Measurements from ENCODE around the gene ZYX. TPM values are rescaled to one million over a fixed set of nuclear protein-coding genes. Genes with fewer than 3 reads are reported as not detected.

The ZYX gene
- total RNA-seq, 2 experiments from 2014 or later = 103 to 148 TPM

- DNase-seq (no peak), ATAC-seq (no peak)
- Mint-ChIP-seq H3K4me3 (no peak overlapping the region), H3K27ac (no peak overlapping the region), H3K27me3 (no peaks in the 10 kb centered on the region), H3K9me3 (ENCODE audit: low read depth) (no peaks in the 10 kb centered on the region), H3K36me3 (ENCODE audit: low read depth) (peaks cover 29% of the 10 kb centered on the region), H3K4me1 (peaks cover 17% of the 10 kb centered on the region)
- CTCF ChIA-PET = interaction anchor here (1.0 to 2.3 kb wide), 5 partner anchors 9 to 23 kb away, joined by 3 to 11 read pairs (median 9); no protein-coding TSS in a partner anchor
- intact Hi-C loops (cut with DNase I, micrococcal nuclease) = no loop called here
- POLR2A ChIA-PET = no interaction called here
Observed at GRCh38 chr7:143392875-143393266, 11.7 kb downstream of the ZYX start.

GRCh38 chr7:143393267-143394041 is 12.3 kb downstream of the ZYX start:
- Mint-ChIP-seq H3K36me3 (ENCODE audit: low read depth) (peaks cover 29% of the 10 kb centered on the region), H3K27me3 (no peaks in the 10 kb centered on the region), H3K4me3 (no peak overlapping the region), H3K4me1 (peaks cover 17% of the 10 kb centered on the region), H3K9me3 (ENCODE audit: low read depth) (no peaks in the 10 kb centered on the region), H3K27ac (no peak overlapping the region)
- intact Hi-C loops (cut with DNase I, micrococcal nuclease) = no loop called here
- DNase-seq (no peak), ATAC-seq (no peak)
- ChIA-PET CTCF (interaction anchor here (1.0 to 2.3 kb wide), 6 partner anchors 9 to 24 kb away, joined by 3 to 11 read pairs (median 8); no protein-coding TSS in a partner anchor), POLR2A (no interaction called here)

- Mint-ChIP-seq H3K4me1 (peaks cover 17% of the 10 kb centered on the region), H3K27me3 (no peaks in the 10 kb centered on the region), H3K27ac (no peak overlapping the region), H3K4me3 (no peak overlapping the region), H3K36me3 (ENCODE audit: low read depth) (peaks cover 27% of the 10 kb centered on the region), H3K9me3 (ENCODE audit: low read depth) (no peaks in the 10 kb centered on the region)
- DNase-seq = no peak
- intact Hi-C loops (cut with DNase I, micrococcal nuclease) = no loop called here
- ChIA-PET POLR2A (no interaction called here), CTCF (interaction anchor here (1.0 to 2.3 kb wide), 4 partner anchors 10 to 24 kb away, joined by 3 to 11 read pairs (median 6); no protein-coding TSS in a partner anchor)
- no peak for ATAC-seq
Observed at GRCh38 chr7:143394068-143394467, 12.9 kb downstream of the ZYX start.

GRCh38 chr7:143394777-143395176 is 13.6 kb downstream of the ZYX start:
- H3K27ac Mint-ChIP-seq = no peak overlapping the region
- no peak for DNase-seq
- intact Hi-C loops (cut with DNase I, micrococcal nuclease) = no loop called here

GRCh38 chr7:143395187-143396149 is 14.3 kb downstream of the ZYX start:
- Mint-ChIP-seq H3K4me1 (peaks cover 6% of the 10 kb centered on the region), H3K27me3 (no peaks in the 10 kb centered on the region), H3K4me3 (no peak overlapping the region), H3K9me3 (ENCODE audit: low read depth) (no peaks in the 10 kb centered on the region), H3K27ac (peak overlapping the region; percentile 40), H3K36me3 (ENCODE audit: low read depth) (peaks cover 15% of the 10 kb centered on the region)
- no peak for DNase-seq
- CTCF ChIA-PET = interaction anchor here (0.6 to 1.6 kb wide), 4 partner anchors 9 to 26 kb away, joined by 3 to 4 read pairs (median 3); no protein-coding TSS in a partner anchor
- intact Hi-C loops (cut with DNase I, micrococcal nuclease) = no loop called here
- ATAC-seq = peak; percentile 52
- POLR2A ChIA-PET = interaction anchor here (0.9 kb wide), 1 partner anchor 15 kb away, joined by 7 read pairs; no protein-coding TSS in a partner anchor

More at GRCh38 chr7:143394777-143395176, 13.6 kb downstream of the ZYX start:
- ChIA-PET POLR2A (no interaction called here), CTCF (interaction anchor here (0.6 to 1.6 kb wide), 4 partner anchors 9 to 44 kb away, joined by 3 to 4 read pairs (median 3); no protein-coding TSS in a partner anchor)
- Mint-ChIP-seq H3K9me3 (ENCODE audit: low read depth) (no peaks in the 10 kb centered on the region), H3K4me1 (peaks cover 10% of the 10 kb centered on the region), H3K4me3 (no peak overlapping the region), H3K27me3 (no peaks in the 10 kb centered on the region), H3K36me3 (ENCODE audit: low read depth) (peaks cover 20% of the 10 kb centered on the region)
- ATAC-seq = no peak

- intact Hi-C loops (cut with DNase I, micrococcal nuclease) = no loop called here
- no peak for ATAC-seq
- H3K4me1 Mint-ChIP-seq = peaks cover 6% of the 10 kb centered on the region
- no peak overlapping the region for H3K27ac Mint-ChIP-seq
- no peak overlapping the region for H3K4me3 Mint-ChIP-seq
- no peak for DNase-seq
- no peaks in the 10 kb centered on the region for H3K27me3 Mint-ChIP-seq
- CTCF ChIA-PET = interaction anchor here (0.9 to 1.6 kb wide), 3 partner anchors 9 to 16 kb away, joined by 3 to 4 read pairs (median 3); no protein-coding TSS in a partner anchor
- POLR2A ChIA-PET = interaction anchor here (0.9 kb wide), 1 partner anchor 16 kb away, joined by 7 read pairs; no protein-coding TSS in a partner anchor
- no peaks in the 10 kb centered on the region for H3K9me3 Mint-ChIP-seq (ENCODE audit: low read depth)
- H3K36me3 Mint-ChIP-seq (ENCODE audit: low read depth) = peaks cover 9% of the 10 kb centered on the region
Observed at GRCh38 chr7:143396182-143396581, 15.0 kb downstream of the ZYX start.

- Mint-ChIP-seq H3K9me3 (ENCODE audit: low read depth) (no peaks in the 10 kb centered on the region), H3K27ac (no peak overlapping the region), H3K4me3 (no peak overlapping the region), H3K4me1 (peaks cover 6% of the 10 kb centered on the region), H3K36me3 (ENCODE audit: low read depth) (peaks cover 5% of the 10 kb centered on the region), H3K27me3 (no peaks in the 10 kb centered on the region)
- ATAC-seq (no peak), DNase-seq (no peak)
- CTCF ChIA-PET = interaction anchor here (1.5 kb wide), 1 partner anchor 9 kb away, joined by 3 read pairs; no protein-coding TSS in a partner anchor
- POLR2A ChIA-PET = no interaction called here
- intact Hi-C loops (cut with DNase I, micrococcal nuclease) = no loop called here
Observed at GRCh38 chr7:143396625-143397556, 15.7 kb downstream of the ZYX start.

- ATAC-seq (no peak), DNase-seq (no peak)
- H3K27ac Mint-ChIP-seq = no peak overlapping the region
- no peak overlapping the region for H3K4me3 Mint-ChIP-seq
- POLR2A ChIA-PET = no interaction called here
- peaks cover 9% of the 10 kb centered on the region for H3K4me1 Mint-ChIP-seq
- intact Hi-C loops (cut with DNase I, micrococcal nuclease) = no loop called here
- H3K36me3 Mint-ChIP-seq (ENCODE audit: low read depth) = no peaks in the 10 kb centered on the region
- H3K9me3 Mint-ChIP-seq (ENCODE audit: low read depth) = no peaks in the 10 kb centered on the region
- H3K27me3 Mint-ChIP-seq = no peaks in the 10 kb centered on the region
- CTCF ChIA-PET = interaction anchor here (1.5 kb wide), 1 partner anchor 8 kb away, joined by 3 read pairs; no protein-coding TSS in a partner anchor
Observed at GRCh38 chr7:143397710-143398530, 16.8 kb downstream of the ZYX start.

GRCh38 chr7:143398616-143399015 is 17.5 kb downstream of the ZYX start:
- H3K27me3 Mint-ChIP-seq = no peaks in the 10 kb centered on the region
- H3K9me3 Mint-ChIP-seq (ENCODE audit: low read depth) = no peaks in the 10 kb centered on the region
- no peak overlapping the region for H3K4me3 Mint-ChIP-seq
- DNase-seq (no peak), ATAC-seq (no peak)
- H3K36me3 Mint-ChIP-seq (ENCODE audit: low read depth) = no peaks in the 10 kb centered on the region
- ChIA-PET CTCF (interaction anchor here (1.0 kb wide), 1 partner anchor 16 kb away, joined by 3 read pairs; no protein-coding TSS in a partner anchor), POLR2A (no interaction called here)
- H3K4me1 Mint-ChIP-seq = peaks cover 12% of the 10 kb centered on the region
- H3K27ac Mint-ChIP-seq = no peak overlapping the region
- intact Hi-C loops (cut with DNase I, micrococcal nuclease) = no loop called here

- Mint-ChIP-seq H3K27ac (no peak overlapping the region), H3K4me1 (peaks cover 15% of the 10 kb centered on the region), H3K9me3 (ENCODE audit: low read depth) (no peaks in the 10 kb centered on the region), H3K4me3 (no peak overlapping the region), H3K27me3 (no peaks in the 10 kb centered on the region), H3K36me3 (ENCODE audit: low read depth) (no peaks in the 10 kb centered on the region)
- POLR2A ChIA-PET = no interaction called here
- DNase-seq (no peak), ATAC-seq (no peak)
- CTCF ChIA-PET = interaction anchor here (1.0 kb wide), 1 partner anchor 15 kb away, joined by 3 read pairs; no protein-coding TSS in a partner anchor
- intact Hi-C loops (cut with DNase I, micrococcal nuclease) = no loop called here
Observed at GRCh38 chr7:143399151-143399550, 18.0 kb downstream of the ZYX start.
